GM10266 (cell line): ENCODE measurements around the gene MECR.

Source experiments
- DNase-seq: peaks from one replicate; pipeline ENCODE4 v3.0.0; 2012; ENCODE audit errors: extremely low spot score
- TF ChIP-seq, protein P1 (sequence below): IDR thresholded peaks from 2 replicates; pipeline ENCODE4 v1.5.1; 2012; ENCODE audit warnings: mild to moderate bottlenecking, low read depth; ENCODE audit not compliant: control insufficient read depth, insufficient read depth; ENCODE audit errors: missing control alignments

Gene MECR

DNA sequence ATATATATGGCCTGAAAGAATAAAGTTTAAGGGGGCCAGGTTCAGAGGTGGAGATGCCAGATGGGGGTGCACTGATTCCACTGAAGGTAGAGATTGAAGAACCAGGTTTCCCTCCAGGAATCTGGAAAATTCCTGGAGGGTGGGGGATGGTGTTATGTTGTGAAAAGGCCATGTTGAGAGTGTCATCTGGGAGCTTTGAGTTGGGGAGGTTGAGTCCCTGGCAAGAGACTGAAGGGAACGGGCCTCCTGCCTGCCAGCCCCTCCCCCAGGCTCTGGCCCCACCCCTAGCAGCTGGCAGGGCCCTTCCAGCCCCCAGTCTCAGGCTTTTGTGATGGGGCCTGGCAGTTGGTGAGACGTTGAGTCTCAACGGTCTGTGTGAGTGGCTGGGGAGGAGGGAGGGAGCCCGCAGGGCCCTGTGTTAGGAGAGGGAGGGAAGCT, 9.7 kb upstream of the MECR start:
- TF ChIP-seq, protein P1, sequence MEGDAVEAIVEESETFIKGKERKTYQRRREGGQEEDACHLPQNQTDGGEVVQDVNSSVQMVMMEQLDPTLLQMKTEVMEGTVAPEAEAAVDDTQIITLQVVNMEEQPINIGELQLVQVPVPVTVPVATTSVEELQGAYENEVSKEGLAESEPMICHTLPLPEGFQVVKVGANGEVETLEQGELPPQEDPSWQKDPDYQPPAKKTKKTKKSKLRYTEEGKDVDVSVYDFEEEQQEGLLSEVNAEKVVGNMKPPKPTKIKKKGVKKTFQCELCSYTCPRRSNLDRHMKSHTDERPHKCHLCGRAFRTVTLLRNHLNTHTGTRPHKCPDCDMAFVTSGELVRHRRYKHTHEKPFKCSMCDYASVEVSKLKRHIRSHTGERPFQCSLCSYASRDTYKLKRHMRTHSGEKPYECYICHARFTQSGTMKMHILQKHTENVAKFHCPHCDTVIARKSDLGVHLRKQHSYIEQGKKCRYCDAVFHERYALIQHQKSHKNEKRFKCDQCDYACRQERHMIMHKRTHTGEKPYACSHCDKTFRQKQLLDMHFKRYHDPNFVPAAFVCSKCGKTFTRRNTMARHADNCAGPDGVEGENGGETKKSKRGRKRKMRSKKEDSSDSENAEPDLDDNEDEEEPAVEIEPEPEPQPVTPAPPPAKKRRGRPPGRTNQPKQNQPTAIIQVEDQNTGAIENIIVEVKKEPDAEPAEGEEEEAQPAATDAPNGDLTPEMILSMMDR, result no peak
- no peak for DNase-seq

DNA sequence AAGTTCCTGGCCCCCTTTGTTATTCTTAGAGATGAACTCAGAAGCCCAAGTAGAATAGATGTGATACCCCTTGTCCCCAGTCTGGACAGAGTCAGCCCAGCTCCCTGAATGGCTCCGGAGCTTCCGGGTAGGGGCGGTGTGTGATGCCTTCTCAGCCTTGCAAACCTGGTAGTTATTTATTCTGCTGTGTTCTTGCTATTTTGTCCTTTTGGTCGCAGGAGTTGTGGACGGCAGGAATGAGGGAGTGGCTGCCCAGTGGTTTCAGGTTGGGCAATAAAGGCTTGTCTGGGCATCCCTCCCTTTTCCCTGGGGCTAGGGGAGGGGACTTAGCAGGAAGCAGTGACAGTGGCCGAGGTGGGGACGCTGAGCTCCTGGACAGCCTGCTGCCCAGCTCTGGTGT, 8.4 kb upstream of the MECR start:
- TF ChIP-seq, protein P1, result no peak

DNA sequence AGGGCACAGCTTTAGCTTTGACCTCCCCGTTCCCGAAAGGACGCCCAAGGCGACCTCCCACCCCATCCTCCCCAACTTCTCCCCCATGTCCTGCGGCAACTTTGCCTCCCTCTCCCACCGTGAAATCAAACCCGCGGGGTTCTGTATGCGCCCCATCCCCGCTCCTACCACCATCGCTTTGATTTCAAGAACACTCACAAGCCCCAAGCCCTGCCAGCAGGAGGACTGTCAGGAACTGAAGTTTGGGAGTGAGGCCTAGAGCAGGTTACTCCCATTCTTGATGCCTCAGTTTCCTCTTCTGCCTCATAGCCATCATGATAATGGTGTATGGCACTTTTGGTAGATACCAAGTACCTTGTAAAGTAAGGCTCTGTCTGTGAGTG, 7.9 kb upstream of the MECR start:
- DNase-seq, result no peak
- TF ChIP-seq, protein P1, result no peak

More for the DNA sequence above, 8.4 kb upstream of the MECR start:
- DNase-seq, result no peak

DNA sequence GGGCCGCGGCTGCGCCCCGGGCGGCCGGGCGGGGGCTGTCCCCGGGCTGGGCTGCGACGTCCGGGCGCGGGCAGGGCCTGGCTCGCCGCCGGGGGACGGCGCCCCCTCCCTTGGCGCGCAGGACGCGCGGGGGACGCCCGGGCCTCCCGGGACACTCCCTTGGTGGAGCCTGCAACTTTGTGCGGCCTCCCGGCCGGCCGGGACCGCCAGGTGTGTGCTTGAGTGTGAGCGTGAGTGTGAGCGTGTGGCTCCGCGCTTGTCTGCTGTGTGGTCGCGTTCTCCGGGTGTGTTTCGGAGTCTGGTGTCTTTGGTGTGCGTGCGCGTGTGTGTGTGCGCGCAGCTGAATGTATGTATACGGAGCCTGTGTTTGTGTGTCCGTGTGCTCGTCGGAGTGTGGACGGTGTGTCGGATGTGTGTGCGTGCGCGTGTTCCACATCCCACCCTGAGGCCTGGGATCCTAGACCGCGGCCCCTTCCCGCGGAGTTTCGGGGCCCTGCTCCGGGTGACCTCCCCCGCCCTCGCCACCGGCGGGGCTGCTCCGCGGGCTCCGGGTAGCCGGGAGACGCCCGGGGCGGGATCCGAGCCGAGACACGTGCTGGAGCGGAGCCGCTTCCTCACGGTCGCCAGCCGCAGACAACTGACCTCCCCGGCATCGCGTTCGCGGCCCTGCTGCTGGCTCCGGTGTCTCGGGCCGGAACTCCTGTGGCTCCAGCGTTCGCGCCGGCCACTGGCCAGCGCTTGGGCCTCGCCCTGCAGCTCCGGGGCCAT, 7.3 kb upstream of the MECR start:
- TF ChIP-seq, protein P1, result no peak
- DNase-seq, result peak; percentile 57

DNA sequence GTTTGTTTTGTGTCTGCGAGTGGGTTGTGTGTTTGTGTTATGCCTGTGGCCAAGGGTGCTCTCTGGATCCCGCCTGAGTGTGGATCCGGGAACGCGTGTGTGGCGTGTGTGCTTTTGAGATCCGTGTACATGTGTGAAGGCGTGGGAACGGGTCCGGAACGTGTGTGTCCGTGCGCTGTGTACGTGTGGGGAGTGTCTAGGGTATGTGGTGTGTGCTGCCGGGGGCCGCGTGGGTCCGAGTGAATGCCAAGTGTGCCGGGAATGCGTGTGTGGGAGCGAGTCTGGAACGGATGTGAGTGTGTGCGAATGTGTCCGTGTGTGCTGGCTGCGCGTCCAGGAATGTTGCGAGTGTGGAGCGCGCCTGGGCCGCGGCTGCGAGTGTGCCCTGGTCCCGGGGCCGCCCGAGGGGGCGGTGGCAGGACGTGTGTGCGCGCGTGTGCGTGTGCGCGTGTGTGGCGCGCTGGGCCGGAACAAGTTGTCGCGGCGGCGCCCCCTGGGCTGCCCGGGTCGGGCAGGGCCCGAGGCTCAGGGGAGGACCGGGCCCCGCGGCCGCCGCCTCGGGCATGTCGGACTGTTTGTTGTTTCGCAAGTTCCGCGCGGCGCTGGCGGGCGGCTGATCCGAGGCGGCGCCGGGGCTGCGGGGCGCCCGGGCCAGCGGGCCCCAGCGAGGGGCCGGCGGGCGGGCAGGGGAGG, 6.5 kb upstream of the MECR start:
- peak; percentile 61 for DNase-seq
- TF ChIP-seq, protein P1, result no peak

DNA sequence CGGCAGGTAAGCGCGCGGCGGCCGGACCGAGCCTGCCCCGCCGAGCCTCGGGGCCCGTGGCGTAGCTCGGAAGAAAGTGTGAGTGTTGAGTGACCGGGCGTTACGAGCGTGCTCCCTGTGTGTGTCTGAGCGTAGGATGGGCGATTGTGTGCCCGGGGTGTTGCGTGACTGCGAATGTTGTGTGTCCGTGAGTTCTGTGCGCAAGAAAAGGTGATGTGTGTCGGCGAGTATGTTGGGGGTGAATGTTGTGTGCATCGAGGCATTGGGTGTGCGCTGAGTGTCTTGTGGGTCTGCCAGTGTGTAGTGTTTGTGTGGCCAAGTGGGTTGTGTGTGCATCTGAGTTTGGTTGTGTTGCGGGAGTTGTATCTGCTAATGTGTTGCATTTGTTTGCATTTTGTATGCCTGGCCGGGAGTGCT, 6.0 kb upstream of the MECR start:
- TF ChIP-seq, protein P1, result no peak
- DNase-seq, result peak; percentile 40
